IPS DF 4.7 (cell line): ENCODE data around the gene CAPRIN1.
"Not testable (repeated sequence)": the region's sequence is repeated elsewhere in the genome, so short reads cannot be mapped to it uniquely, and the experiment has no call there.

Source experiments
- DNase-seq: peaks from one replicate; pipeline ENCODE4 v3.0.0-alpha.2; 2013; ENCODE audit warnings: low spot score; ENCODE audit errors: extremely low read depth

Gene CAPRIN1

DNA sequence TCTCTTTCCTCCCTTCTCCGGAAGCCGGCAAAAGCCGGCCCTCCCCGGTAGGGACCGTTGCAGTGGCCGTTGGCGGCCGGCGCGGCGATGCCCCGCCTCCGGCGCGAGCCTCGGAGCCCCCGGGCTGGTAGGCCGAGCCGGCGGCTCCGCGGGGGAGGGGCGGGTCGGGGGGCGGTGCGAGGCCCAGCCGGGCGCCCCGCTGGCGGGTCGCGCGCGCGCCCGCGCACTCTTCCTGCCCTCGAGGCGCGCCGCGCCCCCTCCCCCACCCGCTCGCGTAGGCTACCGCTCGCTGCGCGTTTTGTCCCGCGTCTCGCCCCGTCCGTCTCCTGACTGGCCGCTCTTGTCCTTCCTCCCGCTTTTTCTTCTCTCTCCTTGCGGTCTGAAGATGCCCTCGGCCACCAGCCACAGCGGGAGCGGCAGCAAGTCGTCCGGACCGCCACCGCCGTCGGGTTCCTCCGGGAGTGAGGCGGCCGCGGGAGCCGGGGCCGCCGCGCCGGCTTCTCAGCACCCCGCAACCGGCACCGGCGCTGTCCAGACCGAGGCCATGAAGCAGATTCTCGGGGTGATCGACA, 591 bp downstream of the CAPRIN1 start:
- DNase-seq = no peak

DNA sequence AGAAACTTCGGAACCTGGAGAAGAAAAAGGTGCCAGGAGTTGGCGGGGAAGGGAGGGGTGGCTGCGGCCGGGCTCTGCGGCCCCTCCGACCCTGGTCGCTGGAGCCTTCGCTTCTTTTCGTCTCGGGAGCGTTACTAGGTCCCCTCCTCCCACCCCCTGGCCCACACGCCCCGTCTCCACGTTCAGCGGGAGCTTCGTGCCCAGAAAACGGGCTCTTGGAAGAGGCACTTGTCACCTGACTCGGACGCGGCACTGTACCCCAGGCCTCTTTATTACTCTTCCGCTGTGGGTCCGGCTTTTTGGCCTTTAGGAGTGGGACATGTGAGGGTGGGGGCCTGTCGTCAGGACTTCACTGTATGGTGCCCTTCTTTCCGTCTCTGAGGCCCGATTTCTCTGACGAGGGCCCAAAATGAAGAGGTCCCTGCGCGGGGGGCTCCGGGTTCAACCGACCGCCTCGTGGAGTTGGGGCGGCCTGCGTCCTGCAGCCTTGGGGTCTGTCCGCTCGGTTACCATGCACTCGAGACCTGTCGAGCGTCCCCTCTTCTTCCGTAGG, 1.2 kb downstream of the CAPRIN1 start:
- DNase-seq = no peak

DNA sequence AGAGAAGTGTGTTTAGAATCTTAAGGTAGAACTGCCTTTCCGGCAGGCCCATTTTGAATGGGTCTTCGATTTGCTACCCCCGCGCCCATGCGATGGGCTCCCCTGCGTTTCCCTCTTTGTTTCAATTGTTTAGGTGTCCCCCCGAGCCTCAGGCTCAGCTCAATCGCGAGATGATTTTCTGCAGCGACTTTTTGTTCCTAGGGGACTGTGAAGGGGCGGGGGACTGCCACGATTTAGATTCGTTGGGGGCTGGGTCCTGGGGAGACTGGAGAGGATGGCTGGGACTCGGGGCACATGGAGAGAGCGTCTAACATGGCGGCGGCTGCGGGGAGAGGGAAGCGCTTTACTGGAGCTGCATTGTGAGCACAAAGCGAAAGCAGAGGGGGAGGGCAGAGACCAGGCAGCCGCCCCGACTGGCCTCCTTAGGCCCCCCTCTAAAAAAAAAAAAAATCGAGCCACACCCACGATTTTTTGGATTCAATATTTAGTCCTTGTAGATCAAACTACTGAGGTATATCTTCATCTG, 1.7 kb downstream of the CAPRIN1 start:
- no peak for DNase-seq

DNA sequence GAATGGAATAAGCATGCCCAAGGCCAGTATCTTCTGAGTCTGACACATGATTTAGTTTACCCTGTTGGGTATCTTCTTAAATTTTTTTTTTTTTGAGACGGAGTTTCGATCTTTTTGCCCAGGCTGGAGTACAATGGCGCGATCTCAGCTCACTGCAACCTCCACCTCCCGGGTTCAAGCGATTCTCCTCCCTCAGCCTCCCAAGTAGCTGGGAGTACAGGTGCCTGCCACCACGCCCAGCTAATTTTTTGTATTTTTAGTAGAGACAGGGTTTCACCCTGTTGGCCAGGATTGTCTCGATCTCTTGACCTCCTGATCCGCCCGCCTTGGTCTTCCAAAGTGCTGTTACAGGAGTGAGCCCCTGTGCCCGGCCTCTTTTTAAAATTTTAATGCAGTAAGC, 2.8 kb downstream of the CAPRIN1 start:
- DNase-seq = not testable (repeated sequence)

DNA sequence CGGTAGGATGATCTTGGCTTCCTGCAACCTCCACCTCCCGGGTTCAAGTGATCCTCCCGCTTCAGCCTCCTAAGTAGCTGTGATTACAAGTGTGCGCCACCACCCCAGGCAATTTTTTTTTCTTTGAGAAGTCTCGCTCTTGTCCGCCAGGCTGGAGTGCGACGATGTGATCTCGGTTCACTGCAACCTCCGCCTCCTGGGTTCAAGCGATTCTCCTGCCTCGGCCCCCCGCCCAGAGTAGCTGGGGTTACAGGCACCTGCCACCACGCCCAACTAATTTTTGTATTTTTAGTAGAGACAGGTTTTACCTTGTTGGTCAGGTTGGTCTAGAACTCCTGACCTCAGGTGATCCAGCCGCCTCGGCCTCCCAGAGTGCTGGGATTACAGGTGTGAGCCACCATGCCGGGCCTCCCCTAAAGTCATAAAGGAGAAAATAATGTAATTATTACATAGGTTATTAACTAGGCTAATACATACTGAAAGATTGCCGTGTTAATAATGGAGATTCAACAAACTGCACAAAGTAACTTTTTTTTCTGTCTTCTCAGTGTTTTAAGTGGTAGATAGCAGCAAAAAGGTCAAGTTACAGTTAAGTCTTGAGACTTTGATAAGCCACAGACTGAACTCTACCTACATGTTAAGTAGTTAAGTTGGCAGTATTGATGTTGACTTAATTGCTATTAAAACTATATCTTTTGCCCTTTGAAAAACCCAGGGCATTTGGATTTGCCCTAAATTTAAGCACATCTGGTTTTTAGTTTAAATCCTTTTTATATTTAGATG, 3.9 kb downstream of the CAPRIN1 start:
- DNase-seq = no peak

DNA sequence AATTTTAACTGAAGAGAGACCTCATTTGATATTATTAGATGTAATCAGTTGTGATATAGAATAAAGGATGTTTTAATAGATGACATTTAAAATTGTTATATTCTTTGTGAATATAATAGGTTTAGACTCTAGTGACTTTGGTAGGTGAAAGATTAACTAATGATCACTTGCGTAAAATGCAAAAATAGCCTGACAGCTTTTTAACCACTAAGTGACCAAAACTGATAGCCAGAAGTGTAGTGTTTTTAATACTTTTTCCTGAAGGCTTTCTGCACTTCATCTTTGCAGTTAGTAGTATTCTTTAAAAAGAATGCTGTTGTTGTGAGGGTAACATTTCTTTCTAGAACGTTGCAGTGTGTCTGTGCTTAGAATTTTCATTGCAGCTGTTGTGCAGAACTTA, 5.1 kb downstream of the CAPRIN1 start:
- no peak for DNase-seq

DNA sequence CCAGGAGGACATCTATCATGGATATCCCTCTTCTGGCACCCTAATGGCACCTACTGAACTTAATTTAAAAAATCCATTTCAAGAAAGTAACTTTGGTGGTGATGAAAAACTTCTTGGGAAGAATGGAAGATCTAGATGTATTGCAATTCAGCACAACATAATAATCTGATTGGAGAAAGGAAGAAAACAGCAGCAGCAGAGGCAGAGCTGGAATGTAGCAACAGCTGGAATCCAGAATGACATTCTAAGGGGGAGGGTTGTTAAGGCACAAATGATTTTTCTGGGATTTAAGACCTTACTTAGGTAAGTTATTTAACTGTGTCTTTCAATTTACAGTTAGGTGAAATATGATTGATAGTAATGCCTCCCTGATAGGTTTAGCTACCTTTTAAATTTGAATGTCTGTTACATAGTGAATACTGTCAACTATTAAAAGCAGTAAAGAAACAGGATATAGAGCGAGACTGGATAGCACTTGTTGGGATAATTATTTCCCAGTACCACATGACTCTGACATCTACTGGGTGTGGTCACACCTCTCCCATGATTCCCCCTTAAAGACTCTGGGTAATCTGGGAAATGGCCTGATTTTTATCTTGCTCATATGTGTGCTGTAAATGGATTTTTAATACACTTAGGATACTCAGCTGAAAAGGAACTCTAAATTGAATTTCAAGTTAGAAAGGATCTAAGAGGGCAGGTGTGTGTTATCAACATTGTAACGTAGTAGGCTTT, 11.7 kb downstream of the CAPRIN1 start:
- DNase-seq = no peak

DNA sequence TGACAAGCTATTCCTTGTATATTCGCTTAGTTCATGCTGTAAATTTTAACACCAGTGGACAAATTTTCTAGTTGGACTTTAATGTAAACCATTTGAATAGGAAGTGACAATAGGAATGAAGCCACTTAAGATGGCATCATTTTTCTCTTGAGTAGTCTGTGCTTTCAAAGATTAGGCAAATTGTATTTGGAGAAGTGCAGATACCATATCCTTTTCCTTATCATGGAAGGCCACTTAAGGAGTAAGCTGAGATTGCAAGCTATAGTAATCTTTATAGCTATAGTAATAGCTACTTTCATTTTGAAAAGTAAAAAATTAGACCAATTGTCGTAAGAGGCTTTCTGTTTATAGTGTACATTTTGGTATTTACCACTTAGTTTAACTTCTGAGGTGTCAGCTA, 12.8 kb downstream of the CAPRIN1 start:
- DNase-seq = no peak

DNA sequence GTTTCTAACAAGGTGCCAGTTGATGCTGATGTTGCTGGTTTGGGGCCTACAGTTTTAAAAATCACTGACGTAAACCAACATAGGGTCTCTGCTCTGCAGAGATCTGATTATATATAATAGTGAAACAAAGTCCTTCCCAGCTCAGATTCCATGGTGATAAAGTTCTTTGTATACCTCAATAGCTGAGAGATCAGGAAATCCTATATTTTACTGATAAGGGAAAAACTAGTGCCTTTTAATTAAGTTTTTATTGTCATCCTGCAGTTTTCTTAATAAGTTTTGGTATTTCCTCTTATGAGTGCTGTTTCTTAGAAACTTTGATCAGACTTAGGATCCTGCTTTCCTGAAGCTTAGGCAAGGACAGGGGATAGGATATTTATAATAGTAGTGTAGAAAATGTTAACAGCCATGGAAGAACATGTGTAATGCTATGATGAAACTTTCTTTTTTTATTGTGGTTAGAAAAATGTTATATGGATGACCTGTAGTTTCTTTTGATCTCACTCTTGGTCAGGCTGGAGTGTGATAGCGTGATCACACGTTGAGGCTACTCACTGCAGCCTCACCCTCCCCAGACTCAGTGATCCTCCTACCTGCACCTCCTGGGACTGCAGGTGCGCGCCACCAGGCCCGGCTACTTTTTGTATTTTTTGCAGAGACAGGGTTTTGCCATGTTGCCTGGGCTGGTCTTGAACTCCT, 14.1 kb downstream of the CAPRIN1 start:
- no peak for DNase-seq

DNA sequence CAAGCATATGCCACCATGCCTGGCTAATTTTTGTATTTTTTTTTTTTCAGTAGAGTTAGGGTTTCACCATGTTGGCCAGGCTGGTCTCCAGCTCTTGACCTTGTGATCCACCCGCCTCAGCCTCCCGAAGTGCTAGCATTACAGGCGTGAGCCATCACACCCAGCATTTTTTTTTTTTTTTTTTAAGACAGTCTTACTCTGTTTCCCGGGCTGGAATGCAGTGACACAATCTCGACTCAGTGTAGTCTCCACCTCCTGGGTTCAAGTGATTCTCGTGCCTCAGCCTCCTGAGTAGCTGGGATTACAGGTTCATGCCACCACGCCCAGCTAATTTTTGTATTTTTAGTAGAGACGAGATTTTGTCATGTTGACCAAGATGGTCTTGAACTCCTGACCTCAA, 15.2 kb downstream of the CAPRIN1 start:
- not testable (repeated sequence) for DNase-seq

DNA sequence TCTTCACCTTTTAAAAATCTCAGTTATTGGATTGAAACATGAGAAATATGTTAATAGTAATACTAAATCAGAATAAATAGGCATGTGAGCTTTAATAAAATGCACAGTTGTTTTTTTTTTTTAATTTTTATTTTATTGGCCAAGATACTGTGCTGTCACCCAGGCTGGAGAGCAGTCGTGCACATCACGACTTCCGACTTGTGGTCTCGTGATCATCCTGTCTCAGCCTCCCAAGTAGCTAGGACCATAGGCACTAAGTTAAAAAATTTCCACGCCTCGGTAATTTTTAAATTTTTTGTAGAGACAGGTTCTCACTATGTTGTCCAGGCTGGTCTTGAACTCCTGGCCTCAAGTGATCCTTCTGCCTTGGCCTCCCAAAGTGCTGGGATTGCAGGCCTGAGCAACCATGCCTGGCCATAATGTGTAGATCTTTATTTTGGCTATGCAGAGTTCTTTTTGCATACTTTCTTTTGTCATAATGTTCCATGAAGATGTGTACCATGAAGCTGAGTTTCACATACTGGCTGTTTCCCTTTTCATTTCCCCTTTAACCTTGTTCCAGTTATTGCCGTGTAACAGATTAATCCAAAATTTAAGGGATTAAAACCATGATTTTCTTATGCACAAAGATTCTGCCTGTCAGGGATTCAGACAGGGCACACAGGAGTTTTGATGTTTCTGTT, 16.0 kb downstream of the CAPRIN1 start:
- no peak for DNase-seq

DNA sequence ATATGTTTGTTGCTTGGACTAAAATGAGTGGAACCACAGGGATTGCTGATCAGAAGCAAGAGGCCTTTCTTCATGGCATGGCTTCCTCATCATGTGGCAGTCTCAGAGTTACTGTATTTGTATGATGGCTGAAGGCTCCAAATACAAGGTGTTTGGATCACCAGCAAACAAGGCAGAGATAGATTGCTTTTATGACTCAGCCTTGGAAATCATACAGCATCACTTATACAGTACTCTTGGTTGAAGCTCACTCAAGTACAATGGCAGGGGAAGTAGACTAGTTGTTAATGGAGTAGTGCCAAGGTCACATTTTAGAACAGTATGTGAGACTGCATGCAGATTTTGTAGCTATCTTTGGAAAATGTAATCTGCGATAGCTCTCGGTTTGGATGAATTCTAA, 16.6 kb downstream of the CAPRIN1 start:
- DNase-seq = no peak

DNA sequence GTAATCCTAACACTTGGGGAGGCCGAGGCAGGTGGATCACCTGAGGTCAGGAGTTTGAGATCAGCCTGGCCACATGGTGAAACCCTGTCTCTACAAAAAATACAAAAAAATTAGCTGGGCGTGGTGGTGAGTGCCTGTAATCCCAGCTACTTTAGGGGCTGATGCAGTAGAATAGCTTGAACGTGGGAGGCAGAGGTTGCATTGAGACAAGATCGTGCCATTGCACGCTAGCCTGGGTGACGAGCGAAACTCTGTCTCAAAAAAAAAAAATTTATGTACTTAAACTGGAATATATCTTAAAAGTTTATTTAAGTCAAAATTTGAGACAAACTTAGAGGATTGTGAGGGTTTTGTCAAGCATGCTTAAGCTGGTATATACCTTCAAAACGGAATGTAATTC, 19.8 kb downstream of the CAPRIN1 start:
- not testable (repeated sequence) for DNase-seq

DNA sequence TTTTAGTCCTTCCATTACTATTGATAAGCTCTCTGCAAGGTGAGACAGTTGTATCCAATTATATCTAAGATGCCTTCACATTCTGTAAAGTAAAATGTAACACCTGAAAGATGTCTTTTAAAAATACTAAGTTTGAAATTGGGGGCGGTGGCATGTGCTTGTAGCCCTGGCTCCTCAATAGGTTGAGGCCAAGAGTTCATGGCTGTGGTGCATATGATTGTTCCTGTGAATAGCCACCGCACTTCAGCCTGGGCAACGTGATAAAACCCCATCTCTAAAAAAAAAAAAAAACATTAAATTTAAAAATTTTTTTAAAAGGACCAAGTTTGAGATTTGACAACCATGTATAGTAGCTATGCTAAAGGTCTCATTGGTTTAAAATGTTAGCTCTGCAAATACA, 20.5 kb downstream of the CAPRIN1 start:
- no peak for DNase-seq

DNA sequence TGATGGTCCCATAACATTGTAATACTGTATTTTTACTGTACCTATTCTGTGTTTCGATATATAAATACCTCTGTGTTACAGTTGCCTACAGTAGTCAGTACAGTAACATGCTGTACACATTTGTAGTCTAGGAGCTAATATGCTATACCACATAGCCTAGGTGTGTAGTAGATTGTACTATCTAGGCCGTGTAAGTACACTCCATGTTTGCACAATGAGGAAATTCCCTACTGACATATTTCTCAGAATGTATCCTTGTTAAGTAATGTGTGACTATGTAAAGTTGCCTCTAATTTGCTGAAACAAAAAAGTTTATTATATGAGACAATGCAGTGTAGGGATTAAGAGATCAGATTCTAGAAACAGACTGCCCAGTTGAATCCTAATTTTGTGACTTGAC, 21.3 kb downstream of the CAPRIN1 start:
- DNase-seq = no peak

DNA sequence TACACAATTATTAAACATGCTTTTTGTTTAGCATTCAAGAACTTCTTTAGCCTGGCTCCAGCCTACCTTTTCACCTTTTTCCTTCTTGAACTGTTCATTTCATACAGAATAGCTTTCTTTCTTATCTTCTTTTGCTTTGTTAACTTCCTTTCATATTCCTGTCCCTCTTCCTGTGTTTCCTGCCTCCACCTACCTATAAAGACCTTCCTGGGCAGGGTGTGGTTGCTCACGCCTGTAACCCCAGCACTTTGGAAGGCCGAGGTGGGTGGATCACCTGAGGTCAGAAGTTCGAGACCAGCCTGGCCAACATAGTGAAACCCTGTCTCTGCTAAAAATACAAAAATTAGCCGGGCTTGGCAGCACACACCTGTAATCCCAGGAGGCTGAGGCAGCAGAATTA, 22.9 kb downstream of the CAPRIN1 start:
- DNase-seq = no peak

DNA sequence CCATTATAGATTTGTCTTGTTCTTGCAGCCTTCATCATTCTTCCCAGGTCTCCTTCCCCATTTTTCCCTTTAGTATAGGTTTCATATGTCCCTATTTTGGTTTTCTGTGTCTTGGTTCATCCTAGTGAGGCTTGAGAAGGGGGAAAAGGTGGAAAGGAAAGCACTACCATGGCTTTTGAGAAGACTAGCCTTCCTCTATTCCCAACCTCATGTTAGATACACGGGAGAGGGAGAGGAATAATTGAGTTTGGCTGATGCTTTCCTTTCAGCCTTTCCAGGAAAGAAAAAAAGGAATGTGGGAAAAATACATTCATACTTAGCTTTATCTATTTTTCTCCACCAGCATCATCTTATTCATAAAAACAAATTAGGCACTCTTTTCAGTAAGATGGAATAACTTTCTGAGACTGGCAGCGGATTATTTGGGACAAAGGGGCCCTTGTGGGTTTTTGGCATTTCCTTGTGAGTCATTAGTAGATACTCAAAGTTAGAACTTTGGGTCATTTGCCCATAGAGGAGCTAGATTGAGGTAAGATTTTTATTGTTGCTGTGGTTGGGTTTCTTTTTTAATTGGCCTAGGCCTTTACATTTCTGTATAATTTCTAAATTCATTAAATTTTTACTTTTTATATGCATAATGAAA, 23.8 kb downstream of the CAPRIN1 start:
- DNase-seq = no peak

DNA sequence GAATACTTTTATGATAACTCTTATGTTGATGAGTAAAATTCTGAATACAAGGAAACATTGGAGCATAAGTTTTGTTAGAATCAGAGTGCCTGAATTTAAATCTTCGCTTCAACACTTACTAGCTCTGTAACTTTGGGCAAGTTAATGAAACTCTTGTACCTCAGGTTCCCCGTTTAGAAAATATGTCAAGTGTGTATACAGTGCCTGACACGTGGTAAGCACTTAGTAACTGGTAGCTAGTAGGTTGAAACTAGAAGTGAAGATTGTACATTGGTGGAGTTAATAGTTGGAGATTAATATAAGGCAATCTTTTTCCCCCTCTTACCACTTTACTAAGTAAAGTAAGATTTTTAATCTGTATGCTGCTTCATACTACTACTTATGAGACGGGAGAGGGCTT, 29.1 kb downstream of the CAPRIN1 start:
- DNase-seq = no peak

DNA sequence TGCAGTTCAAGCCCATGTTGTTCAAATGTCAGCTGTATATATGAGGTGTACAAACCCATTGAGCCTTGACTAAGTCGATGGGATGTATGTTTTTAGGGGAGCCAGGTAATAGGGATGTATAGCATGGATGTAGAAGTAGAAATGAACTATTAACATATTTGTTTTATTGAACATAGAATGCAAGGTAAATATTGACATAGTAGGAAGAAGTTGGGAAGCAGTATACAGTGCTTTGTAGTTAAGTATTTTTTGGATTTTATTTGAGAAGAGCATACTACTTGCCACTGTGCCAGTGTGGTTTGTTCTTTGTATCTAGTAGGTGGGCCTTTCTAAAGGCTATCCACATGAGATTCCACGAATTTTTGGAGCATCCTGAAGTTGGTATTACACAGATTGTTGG, 33.1 kb downstream of the CAPRIN1 start:
- DNase-seq = no peak

DNA sequence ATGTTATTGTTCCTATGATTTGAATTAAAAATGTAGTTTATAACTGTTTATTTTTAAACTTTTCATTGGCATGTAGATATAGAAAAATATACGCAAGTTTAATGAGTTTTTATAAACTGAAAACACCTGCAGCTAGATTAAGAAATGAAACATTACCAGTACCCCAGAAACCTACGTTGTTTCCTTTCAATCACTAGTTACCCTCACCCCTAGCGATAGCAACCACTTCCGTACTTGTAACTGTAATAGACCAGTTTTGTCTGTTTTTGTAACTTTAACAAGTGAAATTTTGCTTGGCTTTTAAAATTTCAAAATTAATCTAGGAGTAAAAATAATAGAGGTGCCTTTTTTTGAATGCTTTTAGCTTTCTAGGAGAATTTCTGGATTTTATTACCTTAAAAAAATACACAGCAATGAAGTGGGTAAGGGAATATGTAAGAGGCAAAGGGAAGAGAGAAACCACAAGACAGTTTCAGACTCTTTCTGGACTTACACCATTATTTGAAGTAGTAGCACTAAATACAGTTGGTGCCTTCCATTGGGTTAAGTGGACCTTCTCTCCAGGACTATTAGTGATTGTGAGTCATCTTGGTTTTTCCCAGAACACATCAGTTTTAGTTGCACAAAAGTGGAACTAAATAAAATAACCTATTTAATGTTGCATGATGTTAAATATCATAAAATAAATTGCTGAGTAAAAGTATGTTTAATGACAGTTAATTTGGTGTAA, 35.2 kb downstream of the CAPRIN1 start:
- no peak for DNase-seq
